ENCODE data around the gene RC3H1. TPM values are rescaled to one million over a fixed set of nuclear protein-coding genes. Genes with fewer than 3 reads are reported as not detected.

Gene RC3H1
- total and polyA plus RNA-seq, 9 of the 15 experiments (the other 6 are each of a cell fraction or from before 2014, with no cell fraction given): 2.4 to 31.7 (median 12.4) TPM

- H3K4me2 ChIP-seq (ENCODE audit: insufficient read depth, low read length): no peak overlapping the region
- no peaks in the 10 kb centered on the region for H3K9me1 ChIP-seq (ENCODE audit: control insufficient read depth, insufficient read depth, low read length)
- intact Hi-C loops (cut with micrococcal nuclease) (no loop called here), in situ Hi-C loops (cut with MboI) (no loop called here)
- ChIA-PET CTCF (ENCODE audit: low intra/inter-chr PET ratio) (interaction anchor here (0.7 kb wide), 1 partner anchor 18 kb away, joined by 5 read pairs; no protein-coding TSS in a partner anchor), POLR2A (no interaction called here)
- H2AFZ ChIP-seq (ENCODE audit: low read depth, low read length): no peak overlapping the region
- H3K9ac ChIP-seq (ENCODE audit: insufficient read depth in 1 of 2, low read depth in 2 of 2, low read length in 2 of 2): no peak overlapping the region
- no peaks in the 10 kb centered on the region for H3K79me2 ChIP-seq (ENCODE audit: control insufficient read depth, insufficient read depth, low read length)
- BruUV-seq (replicated peaks): no TSS peak
- H4K20me1 ChIP-seq (replicated peaks; ENCODE audit: control insufficient read depth, insufficient read depth, low read length): no peaks in the 10 kb centered on the region
- H3K36me3 ChIP-seq (ENCODE audit: control insufficient read depth, insufficient read depth, low read length): peaks cover 92% of the 10 kb centered on the region
- no peaks in the 10 kb centered on the region for H3K9me3 ChIP-seq (replicated peaks; ENCODE audit: control insufficient read depth, insufficient read depth, low read depth, low read length)
- H3K27me3 ChIP-seq (ENCODE audit: control insufficient read depth in 2 of 2, insufficient read depth in 2 of 2, low read length in 2 of 2): no peaks in the 10 kb centered on the region
- H3K4me1 ChIP-seq (replicated peaks in 1 of 2; ENCODE audit: control insufficient read depth in 2 of 2, insufficient read depth in 2 of 2, low read length in 2 of 2): no peaks in the 10 kb centered on the region
- no peak overlapping the region for H3K27ac ChIP-seq (ENCODE audit: extremely low read depth, low read depth, low read length)
- TF ChIP-seq ZNF121 (CRISPR knock-in tag; conservative IDR thresholded peaks at IDR 0.05): peak; percentile 55
- no peak for TF ChIP-seq RNF2 (IDR thresholded peaks at IDR 0.05)
- FAIRE-seq (no peak), ATAC-seq (no peak), DNase-seq (ENCODE audit: extremely low read depth in 1 of 4, low spot score in 3 of 4) (no peak)
- 97% methylated on average over 4 of the region's 4 CpGs for WGBS (ENCODE audit: insufficient coverage, low coverage, missing lambda C conversion rate)
- no peak overlapping the region for H3K4me3 ChIP-seq
Measured at GRCh38 chr1:173948594-173948993, 73.6 kb downstream of the RC3H1 start.

- no TSS peak for BruUV-seq (replicated peaks)
- no peak overlapping the region for H3K4me2 ChIP-seq (ENCODE audit: insufficient read depth, low read length)
- no peak overlapping the region for H3K27ac ChIP-seq (ENCODE audit: extremely low read depth, low read depth, low read length)
- ChIA-PET POLR2A (no interaction called here), CTCF (ENCODE audit: low intra/inter-chr PET ratio) (no interaction called here)
- no peaks in the 10 kb centered on the region for H3K27me3 ChIP-seq (ENCODE audit: control insufficient read depth in 2 of 2, insufficient read depth in 2 of 2, low read length in 2 of 2)
- WGBS (ENCODE audit: insufficient coverage, low coverage, missing lambda C conversion rate): 87% methylated on average over 4 of the region's 4 CpGs
- ATAC-seq: no peak
- in situ Hi-C loops (cut with MboI): no loop called here
- intact Hi-C loops (cut with micrococcal nuclease): no loop called here
- no peak for DNase-seq (ENCODE audit: extremely low read depth in 1 of 4, low spot score in 3 of 4)
- peaks cover 87% of the 10 kb centered on the region for H3K36me3 ChIP-seq (ENCODE audit: control insufficient read depth, insufficient read depth, low read length)
- no peaks in the 10 kb centered on the region for H3K9me3 ChIP-seq (replicated peaks; ENCODE audit: control insufficient read depth, insufficient read depth, low read depth, low read length)
- no peaks in the 10 kb centered on the region for H3K79me2 ChIP-seq (ENCODE audit: control insufficient read depth, insufficient read depth, low read length)
- H2AFZ ChIP-seq (ENCODE audit: low read depth, low read length): no peak overlapping the region
- no peaks in the 10 kb centered on the region for H3K9me1 ChIP-seq (ENCODE audit: control insufficient read depth, insufficient read depth, low read length)
- H4K20me1 ChIP-seq (replicated peaks; ENCODE audit: control insufficient read depth, insufficient read depth, low read length): no peaks in the 10 kb centered on the region
- H3K4me3 ChIP-seq: no peak overlapping the region
- FAIRE-seq: no peak
- no peak overlapping the region for H3K9ac ChIP-seq (ENCODE audit: insufficient read depth in 1 of 2, low read depth in 2 of 2, low read length in 2 of 2)
- H3K4me1 ChIP-seq (replicated peaks in 1 of 2; ENCODE audit: control insufficient read depth in 2 of 2, insufficient read depth in 2 of 2, low read length in 2 of 2): no peaks in the 10 kb centered on the region
- TF ChIP-seq HDAC8 (tag; IDR thresholded peaks at IDR 0.05): no peak
- TF ChIP-seq SAFB (IDR thresholded peaks at IDR 0.05; ENCODE audit: borderline replicate concordance, low read depth, low read length): no peak
- TF ChIP-seq ZSCAN32 (CRISPR knock-in tag; IDR thresholded peaks at IDR 0.05): no peak
- no peak for TF ChIP-seq SLC30A9 (CRISPR knock-in tag; IDR thresholded peaks at IDR 0.05)
- no peak for TF ChIP-seq DNMT1 (IDR thresholded peaks at IDR 0.05)
- no peak for TF ChIP-seq CEBPG (CRISPR knock-in tag; IDR thresholded peaks at IDR 0.05)
- 0 out of 4 replicates have a peak, but pooled peaks of 1 of the 2 experiments have one; percentile 23 for TF ChIP-seq CEBPG (tag; conservative IDR thresholded peaks at IDR 0.05 in 1 of 2, IDR thresholded peaks at IDR 0.05 in 1 of 2)
- no peak for TF ChIP-seq MLX (CRISPR knock-in tag; conservative IDR thresholded peaks at IDR 0.05)
- TF ChIP-seq TEAD4 (IDR thresholded peaks at IDR 0.05; ENCODE audit: low read length): no peak
- no peak for TF ChIP-seq TEAD4 (CRISPR knock-in tag; IDR thresholded peaks at IDR 0.05; ENCODE audit: borderline replicate concordance)
- TF ChIP-seq IRF9 (tag; IDR thresholded peaks at IDR 0.05): no peak
- no peak for TF ChIP-seq PTBP1 (IDR thresholded peaks at IDR 0.05; ENCODE audit: low read depth, low read length)
- TF ChIP-seq ZNF699 (CRISPR knock-in tag; IDR thresholded peaks at IDR 0.05; ENCODE audit: insufficient replicate concordance): no peak
- TF ChIP-seq NR2F6 (CRISPR knock-in tag; IDR thresholded peaks at IDR 0.05): no peak
- no peak for TF ChIP-seq KAT8 (IDR thresholded peaks at IDR 0.05; ENCODE audit: low read depth)
Measured at GRCh38 chr1:173946380-173946921, 75.7 kb downstream of the RC3H1 start.

Measured in K562 (cell line).